NCI-H146 (cell line): ENCODE results near the gene FERMT1.
"Not testable (repeated sequence)": the region's sequence is repeated elsewhere in the genome, so short reads cannot be mapped to it uniquely, and the experiment has no call there.

Source experiments
- DNase-seq: peaks from one replicate; lab custom pipeline; 2025; lab: John Stamatoyannopoulos, UW

Gene FERMT1

DNA sequence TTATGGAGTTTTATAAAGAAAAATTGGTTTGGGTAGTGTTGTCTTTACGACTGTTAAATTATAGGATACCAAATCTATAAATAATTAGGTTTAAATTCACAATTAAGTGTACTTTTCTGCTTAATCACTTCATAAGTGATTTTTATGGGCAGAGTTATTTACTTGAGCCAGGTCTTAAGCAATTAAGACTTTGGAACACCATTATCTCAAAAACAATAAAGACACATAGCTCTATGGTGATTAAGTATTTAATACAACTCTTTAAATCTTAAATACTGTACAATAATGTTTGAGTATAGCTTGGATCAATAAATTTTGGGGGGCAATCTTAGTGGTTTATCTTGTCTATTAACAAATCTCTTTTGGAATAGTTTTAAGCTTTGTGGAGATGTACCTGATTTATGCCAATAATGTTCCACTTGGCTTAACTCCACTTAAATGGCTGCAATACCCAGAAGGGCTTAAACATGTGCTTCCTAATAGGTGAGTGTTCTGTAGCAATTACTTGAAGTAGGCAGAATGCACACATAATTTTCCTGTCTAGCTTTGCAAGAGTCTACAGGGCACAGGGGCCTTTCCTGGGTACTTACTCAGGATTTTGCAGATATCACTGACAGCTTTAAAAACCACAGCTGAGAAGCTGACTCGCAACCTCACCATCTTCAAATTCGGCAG, 7.5 kb downstream of the FERMT1 start:
- DNase-seq, result no peak

DNA sequence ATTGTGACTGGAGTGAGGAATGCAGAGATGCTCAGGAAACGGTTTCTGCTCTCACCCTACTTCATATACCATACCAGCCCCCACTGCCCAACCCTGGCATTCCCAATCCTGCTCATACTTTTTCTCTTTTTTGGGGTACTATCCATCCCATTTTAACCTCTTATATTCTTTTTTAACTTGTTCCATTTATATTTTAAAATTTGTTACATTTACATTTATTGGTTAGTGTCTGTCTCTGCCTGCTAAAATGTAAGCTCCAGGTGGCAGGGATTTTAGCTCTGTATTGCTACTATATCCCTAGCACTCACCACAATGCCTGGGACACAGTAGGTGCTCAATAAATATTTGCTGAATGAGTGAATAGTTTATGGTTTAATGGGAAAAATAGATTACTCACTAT, 8.1 kb downstream of the FERMT1 start:
- no peak for DNase-seq

DNA sequence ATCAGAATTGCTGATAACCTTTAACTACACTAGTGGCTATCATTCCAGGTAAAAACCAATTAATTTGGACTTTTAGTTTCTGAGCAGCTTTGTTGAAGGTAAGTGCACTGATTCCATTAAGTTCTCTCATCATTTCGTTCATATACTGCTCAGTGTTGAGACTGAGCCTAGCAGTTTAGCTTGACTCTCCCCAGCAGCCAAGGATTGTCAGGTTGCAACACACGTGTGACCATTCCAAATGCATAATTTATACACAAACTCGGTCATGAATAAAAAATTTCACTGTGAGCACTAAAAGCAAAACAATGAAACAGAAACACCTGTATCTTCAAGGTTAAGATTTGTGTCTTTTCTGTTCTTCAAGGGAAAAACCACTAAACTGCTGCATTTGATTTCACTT, 8.9 kb downstream of the FERMT1 start:
- DNase-seq, result no peak

DNA sequence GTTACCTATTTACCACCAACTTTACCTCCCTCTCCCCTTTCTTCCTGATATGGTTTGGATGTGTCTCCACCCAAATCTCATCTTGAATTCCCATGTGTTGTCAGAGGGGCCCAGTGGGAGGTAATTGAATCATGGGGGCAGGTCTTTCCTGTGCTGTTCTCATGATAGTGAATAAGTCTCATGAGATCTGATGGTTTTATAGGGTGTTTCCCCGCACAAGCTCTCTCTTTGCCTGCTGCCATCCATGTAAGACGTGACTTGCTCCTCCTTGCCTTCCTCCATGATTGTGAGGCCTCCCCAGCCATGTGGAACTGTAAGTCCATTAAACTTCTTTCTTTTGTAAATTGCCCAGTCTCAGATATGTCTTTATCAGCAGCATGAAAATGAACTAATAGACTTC, 9.9 kb downstream of the FERMT1 start:
- DNase-seq, result not testable (repeated sequence)

DNA sequence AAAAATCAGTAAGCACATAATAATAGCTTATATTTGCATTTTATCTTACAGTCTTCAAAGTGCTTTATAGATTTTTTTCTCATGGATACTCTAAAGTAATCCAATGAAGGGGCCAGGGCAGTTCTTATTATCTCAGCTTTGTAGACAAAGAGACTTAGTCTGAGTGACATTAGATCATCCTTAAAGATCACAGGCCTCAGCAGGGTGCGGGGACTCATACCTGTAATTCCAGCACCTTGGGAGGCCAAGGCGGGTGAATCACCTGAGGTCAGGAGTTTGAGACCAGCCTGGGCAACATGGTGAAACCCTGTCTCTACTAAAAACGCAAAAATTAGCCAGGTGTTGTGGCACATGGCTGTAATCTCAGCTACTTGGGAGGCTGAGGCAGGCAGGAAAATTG, 14.5 kb downstream of the FERMT1 start:
- DNase-seq, result no peak

DNA sequence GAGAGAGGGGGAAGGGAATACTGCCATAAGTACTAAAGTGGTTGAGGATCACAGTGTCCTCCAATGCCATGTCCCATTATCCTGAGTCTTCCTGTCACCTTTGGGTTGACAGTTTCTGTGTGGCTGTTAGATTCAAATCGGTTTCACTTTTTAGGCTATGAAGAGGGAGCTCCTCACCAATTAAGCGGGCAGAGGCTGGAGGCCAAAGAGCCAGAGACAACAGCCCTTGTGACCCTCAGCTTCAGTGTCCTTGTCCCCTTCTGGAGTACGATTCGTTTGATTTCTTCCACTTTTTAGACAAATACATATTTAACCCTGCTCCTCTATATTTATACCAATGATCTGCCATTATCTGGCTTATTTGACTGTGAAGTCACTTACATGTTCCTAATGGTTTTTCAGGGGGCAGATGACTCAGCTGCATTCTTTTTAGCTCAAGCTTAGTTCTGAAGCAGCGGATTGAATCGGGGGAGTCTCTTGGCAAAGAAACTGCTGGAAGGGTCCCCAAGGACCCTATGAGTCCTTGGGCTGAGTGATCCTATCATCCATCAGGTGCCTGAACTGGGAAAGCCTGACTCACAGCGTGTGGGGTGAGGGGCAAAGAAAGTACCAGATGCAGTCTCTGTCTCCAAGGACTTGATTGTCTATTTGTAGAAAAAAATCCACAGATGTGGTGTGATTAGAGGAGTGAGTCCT, 18.2 kb downstream of the FERMT1 start:
- no peak for DNase-seq

DNA sequence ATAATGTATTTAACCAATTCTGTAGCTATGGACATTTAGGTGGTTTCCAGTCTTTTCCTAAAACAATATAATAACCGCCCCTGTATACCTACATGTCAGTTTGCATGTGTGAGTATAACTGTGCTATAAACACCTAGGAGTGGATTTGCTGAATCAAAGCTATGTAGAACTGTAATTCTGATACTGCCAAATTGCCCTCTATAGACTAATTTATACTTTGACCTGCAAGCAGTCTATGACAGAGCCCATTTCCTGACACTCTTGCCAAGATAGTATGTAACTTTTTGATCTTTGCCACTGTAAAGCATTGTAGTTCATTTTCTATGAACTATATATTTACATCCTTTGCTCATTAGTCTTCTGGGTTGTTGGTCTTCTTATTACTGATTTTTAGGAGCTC, 19.5 kb downstream of the FERMT1 start:
- DNase-seq, result no peak

DNA sequence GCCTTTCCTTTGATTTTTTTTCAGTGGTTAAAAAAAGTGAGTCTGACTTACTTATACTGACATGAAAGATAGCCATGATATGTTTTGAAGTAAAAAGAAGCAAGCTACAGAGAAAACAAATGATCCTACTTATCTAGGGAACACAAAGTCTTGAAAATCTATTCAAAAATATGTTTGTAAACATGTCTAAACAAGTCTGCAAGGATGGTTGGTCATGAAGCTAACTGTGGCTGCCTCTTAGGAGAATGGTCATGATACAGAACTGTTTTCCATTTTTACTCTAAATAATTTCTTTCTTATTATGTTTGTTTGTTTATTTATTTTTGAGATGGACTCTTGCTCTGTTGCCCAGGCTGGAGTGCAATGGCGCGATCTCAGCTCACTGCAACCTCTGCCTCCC, 21.5 kb downstream of the FERMT1 start:
- DNase-seq, result no peak

DNA sequence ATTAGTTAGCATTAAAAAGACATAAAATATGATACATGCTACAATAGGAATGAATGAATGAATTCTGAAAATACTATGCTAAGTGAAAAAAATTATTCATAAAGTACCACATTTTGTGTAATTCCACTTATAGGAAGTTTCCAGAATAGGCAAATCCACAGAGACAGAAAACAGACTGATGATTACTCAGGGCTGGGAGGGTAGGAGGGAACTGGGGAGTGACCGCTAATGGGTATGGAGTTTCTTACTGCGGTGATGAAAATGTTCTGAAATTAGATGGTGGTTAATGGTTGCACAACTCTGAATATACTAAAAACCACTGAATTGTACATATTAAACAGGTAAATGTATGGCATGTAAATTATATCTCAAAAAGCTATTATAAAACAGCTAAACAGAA, 22.6 kb downstream of the FERMT1 start:
- no peak for DNase-seq

DNA sequence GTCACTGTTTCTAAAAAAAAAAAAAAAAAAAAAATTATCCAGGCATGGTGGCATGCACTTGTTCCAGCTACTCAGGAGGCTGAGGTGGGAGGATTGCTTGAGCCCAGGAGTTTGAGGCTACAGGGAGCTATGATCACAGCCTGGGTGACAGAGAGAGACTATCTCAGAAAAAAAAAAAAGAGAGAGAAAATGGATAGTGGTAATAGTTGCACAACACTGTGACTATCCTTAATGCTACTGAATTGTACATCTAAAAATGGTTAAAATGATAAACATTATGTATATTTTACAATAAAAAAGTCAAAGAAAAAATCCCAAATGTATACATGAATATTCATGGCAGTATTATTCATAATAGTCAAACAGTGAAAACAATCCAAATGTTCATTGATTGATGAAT, 23.0 kb downstream of the FERMT1 start:
- DNase-seq, result no peak

DNA sequence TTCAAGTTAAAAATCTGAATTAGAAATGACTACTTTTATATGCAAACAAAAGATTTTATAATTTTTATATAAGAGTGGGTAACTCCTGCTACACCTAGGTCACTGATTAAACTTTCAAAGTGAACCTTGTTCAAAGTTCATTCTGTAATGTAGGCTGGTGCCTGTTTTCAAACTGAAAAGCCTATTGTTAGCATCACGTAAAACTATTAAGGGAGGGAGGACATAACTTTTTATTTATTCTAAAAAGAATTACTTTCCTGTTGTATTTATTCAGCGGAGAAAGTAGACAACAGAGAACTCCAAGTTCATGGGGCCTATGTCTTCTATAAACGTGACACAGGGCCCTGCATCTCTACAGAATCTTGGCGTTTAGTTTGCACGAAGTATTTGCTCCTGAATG, 27.4 kb downstream of the FERMT1 start:
- no peak for DNase-seq

DNA sequence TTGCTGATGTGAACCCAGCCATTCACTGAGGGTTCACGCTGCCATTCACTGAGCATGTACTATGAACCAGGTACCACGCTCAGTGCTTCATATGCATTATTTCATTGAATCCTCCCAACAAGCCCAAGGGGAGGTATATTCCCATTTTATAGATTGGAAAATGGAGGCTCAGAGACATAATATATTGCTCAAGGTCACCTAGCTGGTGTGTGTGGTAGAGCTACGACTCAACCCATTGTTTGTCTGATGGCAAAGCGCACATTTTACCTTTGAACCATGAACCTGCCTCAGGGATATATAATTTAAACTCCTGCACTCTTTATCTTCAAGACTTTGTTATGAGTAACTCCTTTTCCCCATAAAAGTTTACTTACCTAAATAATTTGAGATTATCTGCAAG, 28.3 kb downstream of the FERMT1 start:
- no peak for DNase-seq

DNA sequence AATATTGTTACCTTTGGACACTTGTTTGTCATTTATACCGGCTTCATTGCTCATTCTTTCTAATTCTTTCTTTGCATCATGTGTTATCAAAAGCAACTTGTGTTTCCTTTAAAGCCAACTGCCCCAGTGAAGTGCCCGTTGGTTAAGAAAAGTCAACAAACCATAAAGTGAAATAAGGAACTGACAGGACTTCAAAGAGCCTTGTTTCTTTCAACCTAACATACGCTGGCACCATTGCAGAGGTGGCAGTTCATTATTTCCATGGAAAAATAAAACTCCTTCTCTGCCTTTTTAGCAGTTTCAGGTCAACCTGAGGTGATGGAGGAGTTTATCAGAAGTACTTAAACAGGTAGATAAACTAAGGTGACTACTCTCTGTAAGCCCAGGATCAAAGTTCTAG, 28.8 kb downstream of the FERMT1 start:
- DNase-seq, result no peak

DNA sequence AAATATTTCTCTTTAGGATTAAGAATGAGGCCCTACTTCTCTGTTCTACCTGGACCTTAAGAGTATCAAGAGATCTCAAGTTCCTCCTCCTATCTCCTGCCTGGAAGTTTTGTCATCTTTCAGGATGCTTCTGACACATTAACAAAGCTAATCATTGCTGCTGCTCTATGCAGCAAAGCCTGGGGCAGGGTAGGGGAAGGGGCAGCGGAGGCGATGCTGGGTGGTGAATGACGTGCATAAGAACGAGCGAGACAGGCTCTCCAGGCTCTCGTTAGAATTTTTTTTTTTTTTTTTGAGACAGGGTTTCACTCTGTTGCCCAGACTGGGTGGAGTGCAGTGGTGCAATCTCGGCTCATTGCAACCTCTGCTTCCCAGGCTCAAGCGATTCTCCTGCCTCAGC, 31.2 kb downstream of the FERMT1 start:
- no peak for DNase-seq

DNA sequence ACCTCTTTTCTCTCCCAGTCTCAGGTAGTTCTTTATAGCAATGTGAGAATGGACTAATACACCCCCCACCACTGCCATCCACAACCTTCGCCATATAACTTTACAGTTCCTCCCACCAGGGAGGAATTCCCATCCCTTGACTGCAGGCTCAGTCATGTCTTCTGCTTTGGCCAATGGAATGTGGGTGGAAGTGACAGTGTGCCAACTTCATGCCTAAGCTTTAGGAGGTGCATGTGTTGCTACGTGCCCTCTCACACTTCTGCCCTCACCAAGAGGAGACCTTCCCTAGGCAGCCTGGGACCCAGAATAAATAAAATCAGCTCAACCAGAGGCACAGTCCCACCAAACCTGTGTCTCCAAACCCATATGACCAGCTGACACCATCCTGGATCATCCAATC, 36.0 kb downstream of the FERMT1 start:
- DNase-seq, result no peak

DNA sequence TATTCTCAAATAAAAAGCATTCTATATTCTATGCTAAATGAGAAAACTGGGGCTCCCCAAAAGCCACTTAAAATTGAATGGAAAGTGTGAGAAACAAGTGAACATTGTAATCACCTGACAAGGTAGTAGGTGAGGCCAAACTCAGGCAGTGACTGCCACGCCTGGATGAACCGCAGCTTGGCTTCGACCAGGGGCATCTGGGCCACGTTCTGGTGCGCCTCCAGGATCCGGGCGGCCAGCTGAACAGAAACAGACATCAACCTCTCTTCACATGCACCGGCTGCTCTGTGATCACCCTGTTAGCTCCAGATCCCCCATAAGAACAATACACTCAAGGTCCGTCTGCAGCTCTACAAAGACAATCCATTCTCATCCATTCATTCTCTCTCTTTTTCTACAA, 38.9 kb downstream of the FERMT1 start:
- no peak for DNase-seq

DNA sequence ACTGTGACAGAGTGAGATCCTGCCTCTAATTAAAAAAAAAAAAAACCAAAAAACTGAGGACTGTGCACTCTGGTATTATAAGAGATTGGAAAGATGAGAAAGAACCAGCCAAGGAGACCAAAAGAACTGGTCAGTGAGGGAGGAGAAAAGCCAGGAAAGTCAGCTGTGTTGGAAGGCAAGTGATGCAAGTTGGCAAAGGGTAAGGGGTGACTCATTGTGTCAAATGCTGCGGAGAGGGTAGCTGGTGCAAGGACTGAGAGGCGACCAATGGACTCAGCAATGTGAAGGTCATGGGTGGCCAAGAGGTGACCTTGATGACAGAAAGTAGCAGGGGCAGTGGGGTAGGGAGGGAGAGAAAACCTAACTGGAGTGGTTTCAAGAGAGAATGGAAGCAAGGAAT, 41.6 kb downstream of the FERMT1 start:
- DNase-seq, result no peak

DNA sequence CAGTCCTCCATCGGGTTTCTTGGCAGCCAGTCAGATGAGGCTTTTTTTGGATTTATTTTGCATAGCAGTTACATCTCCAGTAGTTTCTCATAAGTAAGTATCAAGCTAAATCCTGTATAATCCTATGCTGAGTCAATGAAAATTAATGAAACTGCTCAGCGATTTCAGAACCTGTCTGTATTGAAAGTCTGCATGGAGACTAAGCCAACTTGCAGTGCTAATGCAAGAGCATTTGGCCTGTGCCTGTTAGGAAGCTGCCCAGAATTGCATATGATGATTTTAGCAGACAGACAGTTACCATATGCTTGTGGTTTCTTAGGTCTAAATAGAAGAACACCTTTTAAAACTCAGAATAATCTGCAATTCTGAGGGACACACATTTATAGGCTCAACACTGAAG, 43.8 kb downstream of the FERMT1 start:
- DNase-seq, result no peak

DNA sequence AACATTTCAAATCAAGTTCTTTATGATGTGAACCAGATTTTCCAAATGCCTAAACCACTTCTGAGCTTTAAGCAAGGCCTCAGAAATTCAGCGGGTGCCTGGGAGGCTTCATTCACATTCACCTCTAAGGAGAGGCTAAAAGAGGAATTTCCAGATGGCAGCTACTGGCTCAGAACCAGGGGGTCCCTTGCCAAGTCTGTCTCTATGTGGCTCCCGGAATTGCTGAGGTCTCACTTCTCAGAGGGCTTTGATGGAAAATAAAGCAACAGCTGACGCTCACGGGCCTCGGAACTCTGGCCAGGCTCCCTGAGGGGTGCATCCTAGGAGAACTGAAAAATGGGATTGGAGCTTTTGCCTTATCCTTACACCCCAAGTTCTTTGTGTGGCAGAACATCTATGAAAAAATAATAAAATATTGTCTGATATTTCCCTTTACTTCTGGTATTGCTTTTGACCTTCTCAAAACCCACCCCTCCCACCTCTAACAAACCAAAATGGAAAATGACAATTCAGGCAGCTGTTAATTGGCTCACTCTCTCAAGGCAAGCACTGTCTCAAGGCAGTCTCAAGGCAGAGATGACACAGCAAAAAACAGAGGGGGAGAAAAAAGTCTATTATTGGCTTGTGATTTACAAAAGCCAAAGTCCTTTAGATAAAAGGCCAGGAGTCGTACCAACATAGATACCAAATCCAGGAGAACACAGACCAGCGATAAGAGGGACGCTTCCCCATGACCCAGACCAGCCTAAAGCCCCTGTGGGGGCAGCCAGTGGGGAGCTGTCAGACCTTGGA, 47.2 kb downstream of the FERMT1 start:
- DNase-seq, result no peak

DNA sequence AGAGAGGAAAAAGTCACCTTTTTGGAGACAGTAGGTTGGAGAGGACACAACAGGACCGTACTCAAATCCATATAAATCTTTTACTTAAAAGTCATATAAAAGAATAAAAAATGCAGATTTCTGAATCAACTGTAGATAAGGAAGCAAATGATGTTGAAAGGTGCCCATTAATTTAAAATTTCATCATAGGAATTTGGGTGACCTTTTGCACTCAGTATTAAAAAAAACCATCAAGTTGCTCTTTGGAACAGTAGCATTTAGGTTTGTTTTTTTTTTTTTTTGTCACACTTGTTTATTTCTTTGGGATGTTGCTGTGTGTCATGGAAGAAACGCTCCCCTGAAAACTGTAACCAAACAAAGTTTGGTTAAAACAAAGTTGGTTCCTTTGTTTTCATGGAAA, 48.0 kb downstream of the FERMT1 start:
- no peak for DNase-seq

DNA sequence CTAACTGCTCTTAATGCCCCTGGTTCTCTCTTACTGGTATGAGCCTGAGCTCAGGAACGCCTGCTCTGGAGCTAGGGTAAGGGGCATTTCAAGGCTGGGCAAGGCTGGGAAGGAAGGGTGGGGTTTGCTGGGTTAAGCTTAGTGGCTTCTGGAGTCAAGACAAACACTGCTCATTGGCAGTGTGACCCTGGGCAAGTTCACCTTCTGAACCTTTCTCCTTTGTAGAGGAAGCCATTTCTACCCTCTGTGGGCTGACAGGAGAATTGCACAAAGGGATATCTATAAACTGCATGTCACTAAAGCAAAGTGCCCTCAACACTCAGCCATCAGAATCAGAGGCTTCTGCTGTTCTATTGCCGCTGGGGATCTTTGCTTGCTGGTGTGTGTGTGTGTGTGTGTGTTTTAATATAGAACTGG, 48.7 kb downstream of the FERMT1 start:
- peak; percentile 20 for DNase-seq

DNA sequence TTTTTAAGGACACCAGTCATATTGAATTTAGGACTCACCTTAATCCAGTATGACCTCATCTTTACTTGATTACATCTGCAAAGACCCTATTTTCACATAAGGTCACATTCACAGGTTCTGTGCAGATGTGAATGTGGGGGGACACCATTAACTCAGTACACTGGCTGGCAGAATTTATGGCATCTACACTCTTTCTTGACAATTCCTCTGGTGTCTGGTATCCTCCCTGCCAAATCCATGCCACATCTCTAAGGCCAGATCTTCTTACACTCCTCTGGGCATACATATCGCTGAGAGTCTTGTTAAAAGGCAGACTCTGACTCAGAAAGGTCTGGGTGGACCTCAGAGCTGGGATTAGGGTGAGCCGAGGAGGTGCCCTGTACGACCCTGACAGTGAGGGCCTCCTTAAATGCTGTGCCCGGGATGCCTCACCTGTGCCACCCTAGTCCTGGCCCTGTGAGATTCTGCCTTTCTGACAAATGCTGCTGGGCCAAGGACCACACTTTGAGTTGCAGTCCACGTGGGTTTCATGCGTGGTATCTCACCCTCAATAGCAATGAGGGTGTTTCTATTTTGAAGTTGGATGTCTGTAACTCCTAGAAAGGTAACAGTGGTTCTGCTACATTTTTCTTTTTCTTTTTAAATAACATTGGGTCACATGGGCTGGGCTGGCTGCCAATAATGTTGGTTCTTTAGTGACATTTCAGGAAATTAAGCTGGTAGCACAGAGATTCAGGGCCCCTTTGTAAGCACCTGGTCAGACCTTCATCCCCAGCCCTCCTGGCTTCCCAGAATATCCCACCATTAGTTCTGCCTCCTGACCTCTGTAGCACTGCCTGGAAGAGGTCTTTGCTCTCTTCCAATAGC, 51.8 kb downstream of the FERMT1 start:
- DNase-seq, result no peak
